Calu3 (cell line): ENCODE data around the gene STAM2. TPM values are rescaled to one million over a fixed set of nuclear protein-coding genes. Genes with fewer than 3 reads are reported as not detected.

ENCODE experiments used
- BruUV-seq: library from RNA; stranded (reverse); fragments of 400-500 nt; replicated peaks from 2 replicates; lab custom pipeline; 2021; lab: Mats Ljungman, UMichigan
- CTCF ChIA-PET: fragments of 300-600 bp; sonication (Branson Sonifier 250); formaldehyde crosslinking; loops from one replicate; lab custom pipeline; 2022; ENCODE audit warnings: antibody characterized with exemption; lab: Charles Lee
- DNase-seq: peaks from one replicate; pipeline ENCODE4 v3.0.0; 2022
- H3K27ac Mint-ChIP-seq: one replicate; pipeline ENCODE4 v1.8.0; 2022; ENCODE audit warnings: mixed read lengths; ENCODE audit not compliant: unreplicated experiment
- H3K27me3 Mint-ChIP-seq: one replicate; pipeline ENCODE4 v1.8.0; 2022; ENCODE audit warnings: mixed read lengths; ENCODE audit not compliant: unreplicated experiment
- H3K36me3 Mint-ChIP-seq: one replicate; pipeline ENCODE4 v1.8.0; 2022; ENCODE audit warnings: mild to moderate bottlenecking, moderate library complexity, mixed read lengths; ENCODE audit not compliant: insufficient read depth, unreplicated experiment
- H3K4me1 Mint-ChIP-seq: one replicate; pipeline ENCODE4 v1.8.0; 2022; ENCODE audit warnings: mild to moderate bottlenecking, low read depth, mixed read lengths; ENCODE audit not compliant: unreplicated experiment
- H3K4me3 Mint-ChIP-seq: one replicate; pipeline ENCODE4 v1.8.0; 2022; ENCODE audit warnings: mild to moderate bottlenecking, low read depth, moderate library complexity, mixed read lengths; ENCODE audit not compliant: unreplicated experiment
- H3K9me3 Mint-ChIP-seq: one replicate; pipeline ENCODE4 v1.8.0; 2022; ENCODE audit warnings: low read depth, mixed read lengths; ENCODE audit not compliant: unreplicated experiment
- CTCF ChIP-seq: fragments of 200-600 bp; IDR thresholded peaks from one replicate; pipeline ENCODE4 v1.8.0; 2022; ENCODE audit warnings: antibody characterized with exemption; ENCODE audit not compliant: unreplicated experiment
- intact Hi-C: fragments of 100-400 bp; cut with micrococcal nuclease; formaldehyde crosslinking; loops from one replicate; pipeline ENCODE4 v1.10.0; 2022; ENCODE audit not compliant: unreplicated experiment
- total RNA-seq: library from RNA; stranded (reverse); gene quantifications from 2 replicates; pipeline ENCODE4 v1.2.3, GENCODE V29; 2022

STAM2 gene
- total RNA-seq, 1 experiment from 2014 or later, result 28.7 TPM

- H3K36me3 Mint-ChIP-seq, result no peaks in the 10 kb centered on the region
Measured at GRCh38 chr2:152083202-152083875, 92.2 kb downstream of the STAM2 start.

GRCh38 chr2:152078662-152079061 lies 96.9 kb downstream of the STAM2 start:
- intact Hi-C loops, result no loop called here
- BruUV-seq, result no TSS peak
- H3K9me3 Mint-ChIP-seq, result no peaks in the 10 kb centered on the region
- H3K4me1 Mint-ChIP-seq, result no peaks in the 10 kb centered on the region
- TF ChIP-seq CTCF, result no peak
- no peak for DNase-seq
- no peak overlapping the region for H3K4me3 Mint-ChIP-seq
- no peaks in the 10 kb centered on the region for H3K36me3 Mint-ChIP-seq
- no peak overlapping the region for H3K27ac Mint-ChIP-seq
- H3K27me3 Mint-ChIP-seq, result peaks cover 26% of the 10 kb centered on the region
- CTCF ChIA-PET, result no interaction called here

More at GRCh38 chr2:152083202-152083875, 92.2 kb downstream of the STAM2 start:
- Mint-ChIP-seq H3K27me3 (peaks cover 10% of the 10 kb centered on the region), H3K27ac (no peak overlapping the region), H3K4me1 (no peaks in the 10 kb centered on the region), H3K9me3 (no peaks in the 10 kb centered on the region), H3K4me3 (no peak overlapping the region)
- no peak for DNase-seq
- intact Hi-C loops, result no loop called here
- CTCF ChIA-PET, result interaction anchor here (0.9 kb wide), 1 partner anchor 11 kb away, joined by 3 read pairs; no protein-coding TSS in a partner anchor
- no peak for TF ChIP-seq CTCF
- no TSS peak for BruUV-seq

- no peak for TF ChIP-seq CTCF
- no TSS peak for BruUV-seq
- Mint-ChIP-seq H3K27me3 (peaks cover 26% of the 10 kb centered on the region), H3K4me1 (no peaks in the 10 kb centered on the region), H3K36me3 (no peaks in the 10 kb centered on the region), H3K9me3 (no peaks in the 10 kb centered on the region), H3K27ac (no peak overlapping the region), H3K4me3 (no peak overlapping the region)
- CTCF ChIA-PET, result no interaction called here
- DNase-seq, result no peak
- intact Hi-C loops, result no loop called here
Measured at GRCh38 chr2:152078023-152078422, 97.5 kb downstream of the STAM2 start.

- H3K27me3 Mint-ChIP-seq, result peaks cover 26% of the 10 kb centered on the region
- H3K27ac Mint-ChIP-seq, result no peak overlapping the region
- CTCF ChIA-PET, result interaction anchor here (0.7 kb wide), 1 partner anchor 77 kb away, joined by 4 read pairs; no protein-coding TSS in a partner anchor
- BruUV-seq, result no TSS peak
- no peaks in the 10 kb centered on the region for H3K36me3 Mint-ChIP-seq
- intact Hi-C loops, result no loop called here
- DNase-seq, result no peak
- H3K9me3 Mint-ChIP-seq, result no peaks in the 10 kb centered on the region
- no peak for TF ChIP-seq CTCF
- no peak overlapping the region for H3K4me3 Mint-ChIP-seq
- no peaks in the 10 kb centered on the region for H3K4me1 Mint-ChIP-seq
Measured at GRCh38 chr2:152075461-152076050, 100.0 kb downstream of the STAM2 start.
